ENCODE results near the gene RNF144A. TPM values are rescaled to one million over a fixed set of nuclear protein-coding genes. Genes with fewer than 3 reads are reported as not detected.

The RNF144A gene
- total RNA-seq, 1 donor from 2014 or later = 0.26 TPM

DNA sequence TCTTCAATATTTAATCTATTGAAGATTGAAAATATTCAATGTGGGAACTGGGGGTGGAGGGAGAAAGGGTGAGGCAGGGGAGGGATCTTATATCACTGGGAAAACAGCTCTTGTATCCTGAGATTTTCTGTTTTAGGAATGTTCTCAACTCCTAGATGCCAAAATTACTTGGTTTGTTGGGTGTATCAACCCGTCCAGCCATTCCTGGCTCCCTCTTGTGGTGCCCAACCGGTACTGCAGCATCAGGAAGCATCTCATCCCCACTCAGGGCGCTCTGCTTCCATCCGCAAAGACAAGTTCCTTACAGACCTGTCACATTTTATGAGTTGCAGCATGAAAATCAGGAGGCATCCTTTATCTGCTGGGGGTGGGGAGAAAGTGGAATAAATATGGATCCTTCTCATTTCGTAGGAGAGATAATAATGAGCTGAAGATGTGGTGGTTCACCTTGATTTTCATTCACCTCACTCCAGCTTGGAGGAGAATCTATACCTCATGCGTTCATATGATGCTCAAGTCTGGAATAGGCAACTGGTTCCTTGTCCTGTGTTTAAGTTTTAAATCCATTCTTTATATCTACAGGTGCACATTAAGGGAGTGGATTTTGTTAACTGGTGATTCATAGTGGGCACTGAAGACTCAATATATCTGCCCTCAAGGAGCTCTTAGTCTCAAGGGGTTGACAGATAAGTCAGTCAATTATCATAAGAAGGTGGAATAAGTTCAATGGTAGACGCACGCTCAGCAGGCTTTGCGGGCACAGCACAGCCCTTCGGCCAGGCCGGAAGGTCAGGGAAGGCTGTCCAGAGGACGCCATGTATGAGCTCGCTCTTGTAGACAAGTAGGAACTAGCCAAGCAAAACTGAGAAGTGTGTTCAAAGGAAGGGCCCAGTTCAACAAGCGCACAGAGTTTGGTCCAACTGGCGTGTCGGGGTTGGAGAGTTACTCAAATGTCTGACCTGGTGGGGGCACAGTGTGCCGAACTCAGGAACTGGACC is 127.3 kb downstream of the RNF144A start:
- FAIRE-seq = peak; percentile 68
- peak; percentile 32 for DNase-seq (ENCODE audit: low read depth)
- Histone ChIP-seq H3K27me3 (ENCODE audit: control insufficient read depth, insufficient read depth, low read length) (no peaks in the 10 kb centered on the region), H3K4me3 (ENCODE audit: low read depth, low read length) (no peak overlapping the region), H3K36me3 (ENCODE audit: control insufficient read depth, insufficient read depth, low read length) (no peaks in the 10 kb centered on the region)
- TF ChIP-seq, protein P1, sequence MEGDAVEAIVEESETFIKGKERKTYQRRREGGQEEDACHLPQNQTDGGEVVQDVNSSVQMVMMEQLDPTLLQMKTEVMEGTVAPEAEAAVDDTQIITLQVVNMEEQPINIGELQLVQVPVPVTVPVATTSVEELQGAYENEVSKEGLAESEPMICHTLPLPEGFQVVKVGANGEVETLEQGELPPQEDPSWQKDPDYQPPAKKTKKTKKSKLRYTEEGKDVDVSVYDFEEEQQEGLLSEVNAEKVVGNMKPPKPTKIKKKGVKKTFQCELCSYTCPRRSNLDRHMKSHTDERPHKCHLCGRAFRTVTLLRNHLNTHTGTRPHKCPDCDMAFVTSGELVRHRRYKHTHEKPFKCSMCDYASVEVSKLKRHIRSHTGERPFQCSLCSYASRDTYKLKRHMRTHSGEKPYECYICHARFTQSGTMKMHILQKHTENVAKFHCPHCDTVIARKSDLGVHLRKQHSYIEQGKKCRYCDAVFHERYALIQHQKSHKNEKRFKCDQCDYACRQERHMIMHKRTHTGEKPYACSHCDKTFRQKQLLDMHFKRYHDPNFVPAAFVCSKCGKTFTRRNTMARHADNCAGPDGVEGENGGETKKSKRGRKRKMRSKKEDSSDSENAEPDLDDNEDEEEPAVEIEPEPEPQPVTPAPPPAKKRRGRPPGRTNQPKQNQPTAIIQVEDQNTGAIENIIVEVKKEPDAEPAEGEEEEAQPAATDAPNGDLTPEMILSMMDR (IDR thresholded peaks at IDR 0.05; ENCODE audit: insufficient read depth, low read length, severe bottlenecking) = peak; percentile 86

DNA sequence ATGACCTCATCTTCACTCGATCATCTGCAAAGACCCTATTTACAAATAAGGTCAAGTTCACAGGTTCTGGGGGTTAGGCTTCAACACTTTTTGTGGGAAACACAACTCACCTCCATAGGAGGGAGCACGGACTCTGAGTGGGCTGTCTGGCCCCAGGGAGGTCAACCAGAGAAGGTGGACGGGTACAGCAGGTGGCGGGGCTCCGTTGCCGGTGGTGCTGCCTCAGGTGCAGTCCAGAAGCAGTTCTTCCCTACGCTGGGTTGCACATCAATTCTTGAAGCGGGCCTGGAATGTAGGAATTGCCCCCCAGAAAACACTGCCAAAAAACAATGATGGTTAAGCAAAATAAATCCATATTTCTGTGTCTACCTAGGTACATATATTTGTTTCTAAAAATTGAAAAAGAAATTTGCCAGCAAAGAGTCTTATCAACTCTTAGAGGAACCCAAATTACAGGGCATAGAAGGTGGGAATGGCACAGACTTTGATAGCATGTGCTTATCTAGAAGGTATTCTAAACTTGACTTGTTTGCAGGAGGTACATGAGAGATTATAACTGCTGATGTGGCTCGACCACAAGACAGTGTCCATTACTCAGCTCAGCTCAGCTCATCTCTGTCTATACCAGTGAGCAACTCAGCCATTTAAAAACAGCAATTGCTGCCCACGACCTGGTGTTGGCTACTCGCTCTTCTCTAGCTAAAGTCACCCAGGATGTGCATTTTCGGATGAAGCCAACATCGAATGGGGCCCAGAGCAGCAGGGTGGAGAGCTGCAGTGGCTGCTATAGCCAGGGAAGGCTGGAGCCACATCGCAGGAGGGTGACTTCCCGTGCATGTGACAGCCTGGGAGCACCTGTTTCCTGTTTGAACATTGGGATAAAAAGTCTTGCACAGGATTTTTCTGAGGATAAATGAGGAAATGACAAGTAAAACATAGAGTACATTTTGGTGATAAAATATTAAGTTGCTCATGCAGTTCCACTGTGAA is 128.7 kb downstream of the RNF144A start:
- no peak for DNase-seq (ENCODE audit: low read depth)
- H3K27me3 ChIP-seq (ENCODE audit: control insufficient read depth, insufficient read depth, low read length) = no peaks in the 10 kb centered on the region
- TF ChIP-seq, protein P1 (IDR thresholded peaks at IDR 0.05; ENCODE audit: insufficient read depth, low read length, severe bottlenecking) = no peak
- no peaks in the 10 kb centered on the region for H3K36me3 ChIP-seq (ENCODE audit: control insufficient read depth, insufficient read depth, low read length)
- no peak for FAIRE-seq
- no peak overlapping the region for H3K4me3 ChIP-seq (ENCODE audit: low read depth, low read length)

DNA sequence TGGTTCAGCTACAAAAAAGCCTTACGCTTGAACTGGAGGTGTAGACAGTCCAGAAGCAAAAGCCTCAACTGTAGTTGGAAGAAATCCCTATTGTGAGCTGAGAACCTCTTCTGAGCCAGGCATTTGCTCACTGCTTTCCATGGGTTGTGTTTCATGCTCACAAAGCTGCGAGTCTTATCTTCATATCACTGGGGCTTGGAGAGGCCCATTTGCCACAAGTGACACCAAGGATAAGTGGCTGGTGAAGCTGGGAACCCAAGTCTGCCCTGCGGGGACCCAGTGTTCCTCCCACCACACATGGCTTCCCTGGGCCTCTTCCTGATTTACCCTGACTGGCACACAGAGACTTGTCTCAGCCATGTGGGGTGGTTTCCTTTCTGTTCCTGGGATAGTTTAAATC is 130.4 kb downstream of the RNF144A start:
- FAIRE-seq (no peak), DNase-seq (ENCODE audit: low read depth) (no peak)
- TF ChIP-seq, protein P1 (IDR thresholded peaks at IDR 0.05; ENCODE audit: insufficient read depth, low read length, severe bottlenecking) = no peak
- Histone ChIP-seq H3K27me3 (ENCODE audit: control insufficient read depth, insufficient read depth, low read length) (no peaks in the 10 kb centered on the region), H3K4me3 (ENCODE audit: low read depth, low read length) (no peak overlapping the region), H3K36me3 (ENCODE audit: control insufficient read depth, insufficient read depth, low read length) (no peaks in the 10 kb centered on the region)

DNA sequence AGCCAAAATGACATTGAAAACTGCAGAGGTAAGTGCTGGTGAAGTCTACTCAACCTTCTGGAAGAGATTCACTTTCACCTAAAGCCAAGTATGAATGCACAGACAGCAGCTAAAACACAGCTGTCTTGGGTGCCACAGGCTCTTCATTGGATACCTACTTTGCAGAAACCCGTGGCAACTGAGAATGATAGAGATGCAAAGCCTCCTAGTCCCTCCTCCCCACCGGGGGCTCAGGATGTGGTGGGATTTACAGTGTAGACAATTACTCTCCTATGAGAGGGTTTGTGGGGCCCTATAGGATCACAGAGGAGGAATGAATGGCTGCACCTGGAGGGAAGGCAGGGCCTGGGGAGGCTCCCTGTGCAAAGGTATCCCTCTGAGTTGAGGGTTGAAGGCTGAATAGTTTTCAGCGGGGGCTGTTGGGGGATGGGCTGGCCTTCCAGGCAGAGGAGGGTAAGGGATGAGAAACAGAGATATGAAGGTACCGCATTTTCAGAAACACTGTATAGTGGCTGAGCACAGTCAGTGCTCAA is 131.6 kb downstream of the RNF144A start:
- Histone ChIP-seq H3K36me3 (ENCODE audit: control insufficient read depth, insufficient read depth, low read length) (no peaks in the 10 kb centered on the region), H3K4me3 (ENCODE audit: low read depth, low read length) (no peak overlapping the region), H3K27me3 (ENCODE audit: control insufficient read depth, insufficient read depth, low read length) (no peaks in the 10 kb centered on the region)
- DNase-seq (ENCODE audit: low read depth) (no peak), FAIRE-seq (no peak)
- TF ChIP-seq, protein P1 (IDR thresholded peaks at IDR 0.05; ENCODE audit: insufficient read depth, low read length, severe bottlenecking) = no peak

DNA sequence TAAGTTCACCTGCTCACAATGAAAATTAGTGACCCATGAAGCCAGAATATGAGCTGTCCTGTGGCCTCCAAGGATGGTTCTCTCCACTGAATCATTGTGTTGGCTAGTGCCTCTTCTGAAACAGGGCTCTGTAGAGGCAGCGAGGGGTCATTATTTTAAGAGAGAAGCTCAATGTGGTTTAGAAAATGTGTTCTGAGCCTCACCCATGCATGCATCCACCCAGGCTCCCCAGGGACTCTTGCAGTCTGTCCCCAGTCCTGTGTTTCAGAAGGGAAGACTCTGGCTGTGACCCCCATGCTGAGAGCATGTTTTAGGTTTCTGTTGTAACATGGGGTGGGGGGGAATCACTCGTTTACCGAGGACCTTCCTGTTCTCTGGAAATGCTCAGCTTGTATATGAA is 135.2 kb downstream of the RNF144A start:
- TF ChIP-seq, protein P1 (IDR thresholded peaks at IDR 0.05; ENCODE audit: insufficient read depth, low read length, severe bottlenecking) = no peak

More for the DNA sequence above, 135.2 kb downstream of the RNF144A start:
- H3K27me3 ChIP-seq (ENCODE audit: control insufficient read depth, insufficient read depth, low read length) = no peaks in the 10 kb centered on the region
- H3K36me3 ChIP-seq (ENCODE audit: control insufficient read depth, insufficient read depth, low read length) = no peaks in the 10 kb centered on the region
- DNase-seq (ENCODE audit: low read depth) (no peak), FAIRE-seq (no peak)
- H3K4me3 ChIP-seq (ENCODE audit: low read depth, low read length) = no peak overlapping the region
